GM23338 (cell line): ENCODE data around the gene CARNS1. TPM values are rescaled to one million over a fixed set of nuclear protein-coding genes. Genes with fewer than 3 reads are reported as not detected.

Experiments
- ATAC-seq: fragments of 200-7000 bp; cut with Tn5 transposase; 3 replicates; pipeline ENCODE4 v1.9.1; 2020
- DNase-seq: peaks from one replicate; pipeline ENCODE4 v3.0.0-alpha.2; 2015; ENCODE audit warnings: low spot score
- H2AFZ ChIP-seq: fragments of 200-600 bp; sonication (generic); 2 replicates; pipeline ENCODE4 v1.8.0; 2016; ENCODE audit warnings: antibody characterized with exemption, mild to moderate bottlenecking, moderate library complexity
- H3F3A ChIP-seq: fragments of 200-600 bp; sonication (generic); replicated peaks from 2 replicates; pipeline ENCODE4 v1.8.0; 2017; ENCODE audit warnings: antibody characterized with exemption, mixed run types, low read depth
- H3K27ac ChIP-seq: fragments of 200-600 bp; sonication (generic); 2 replicates; pipeline ENCODE4 v1.6.1; 2016; ENCODE audit warnings: low read depth
- H3K27me3 ChIP-seq: fragments of 200-600 bp; sonication (generic); 2 replicates; pipeline ENCODE4 v1.8.0; 2016; ENCODE audit warnings: mild to moderate bottlenecking, mixed run types, moderate library complexity; ENCODE audit not compliant: insufficient read depth
- H3K36me3 ChIP-seq: fragments of 200-600 bp; sonication (generic); 2 replicates; pipeline ENCODE4 v1.8.0; 2016; ENCODE audit warnings: mild to moderate bottlenecking; ENCODE audit not compliant: insufficient read depth
- H3K4me1 ChIP-seq: fragments of 200-600 bp; sonication (generic); 2 replicates; pipeline ENCODE4 v1.8.0; 2016; ENCODE audit warnings: mild to moderate bottlenecking, moderate library complexity; ENCODE audit not compliant: insufficient read depth
- H3K4me2 ChIP-seq: fragments of 200-600 bp; sonication (generic); 2 replicates; pipeline ENCODE4 v1.7.1; 2017; ENCODE audit warnings: mixed run types
- H3K4me3 ChIP-seq: fragments of 200-600 bp; sonication (generic); 2 replicates; pipeline ENCODE4 v1.6.1; 2016; ENCODE audit warnings: mixed run types
- H3K79me2 ChIP-seq: fragments of 200-600 bp; sonication (generic); replicated peaks from 2 replicates; pipeline ENCODE4 v1.8.0; 2017; ENCODE audit warnings: mild to moderate bottlenecking; ENCODE audit not compliant: insufficient read depth
- H3K9me2 ChIP-seq: fragments of 200-600 bp; sonication (generic); 2 replicates; pipeline ENCODE4 v1.8.0; 2017; ENCODE audit not compliant: insufficient read depth
- H4K20me1 ChIP-seq: fragments of 200-600 bp; sonication (generic); replicated peaks from 2 replicates; pipeline ENCODE4 v1.8.0; 2017; ENCODE audit warnings: mild to moderate bottlenecking; ENCODE audit not compliant: insufficient read depth
- H3K27ac Mint-ChIP-seq: 2 replicates; pipeline ENCODE4 v1.8.0; 2020; ENCODE audit warnings: inconsistent platforms, mild to moderate bottlenecking, moderate library complexity, mixed read lengths
- H3K27me3 Mint-ChIP-seq: 3 replicates; pipeline ENCODE4 v1.8.0; 2022; ENCODE audit warnings: low read depth, mild to moderate bottlenecking, moderate library complexity, mixed read lengths, inconsistent platforms; ENCODE audit not compliant: insufficient read depth, poor library complexity
- H3K36me3 Mint-ChIP-seq: 3 replicates; pipeline ENCODE4 v1.8.0; 2021; ENCODE audit warnings: low read depth, mild to moderate bottlenecking, inconsistent platforms, moderate library complexity, mixed read lengths
- H3K4me1 Mint-ChIP-seq: 3 replicates; pipeline ENCODE4 v1.8.0; 2020; ENCODE audit warnings: mild to moderate bottlenecking, inconsistent platforms, mixed read lengths
- H3K4me3 Mint-ChIP-seq: 3 replicates; pipeline ENCODE4 v1.8.0; 2021; ENCODE audit warnings: moderate library complexity, mild to moderate bottlenecking, inconsistent platforms, mixed read lengths
- H3K9me3 Mint-ChIP-seq: 3 replicates; pipeline ENCODE4 v1.8.0; 2020; ENCODE audit warnings: moderate library complexity, mild to moderate bottlenecking, inconsistent platforms, mixed read lengths
- CREB1 ChIP-seq: fragments of 250-450 bp; sonication (Bioruptor Pico); IDR thresholded peaks from 2 replicates; pipeline ENCODE4 v1.5.0; 2020; ENCODE audit warnings: low read depth, mild to moderate bottlenecking, moderate library complexity
- EZH2 ChIP-seq: fragments of 200-600 bp; sonication (generic); IDR thresholded peaks from one replicate; pipeline ENCODE4 v1.8.0; 2017; ENCODE audit warnings: antibody characterized with exemption, mild to moderate bottlenecking, low read depth; ENCODE audit not compliant: unreplicated experiment
- EZH2phosphoT487 ChIP-seq: fragments of 200-600 bp; sonication (generic); IDR thresholded peaks from one replicate; pipeline ENCODE4 v1.8.1; 2018; ENCODE audit warnings: antibody characterized with exemption; ENCODE audit not compliant: unreplicated experiment
- JUNB ChIP-seq: IDR thresholded peaks from one replicate; pipeline ENCODE4 v1.6.1; 2016; ENCODE audit warnings: antibody characterized with exemption; ENCODE audit not compliant: unreplicated experiment
- POLR2AphosphoS5 ChIP-seq: IDR thresholded peaks from 2 replicates; pipeline ENCODE4 v1.6.1; 2016; ENCODE audit warnings: antibody characterized with exemption, low read depth
- STAT1 ChIP-seq: IDR thresholded peaks from one replicate; pipeline ENCODE4 v1.6.1; 2016; ENCODE audit warnings: antibody characterized with exemption; ENCODE audit not compliant: unreplicated experiment
- ZNF114 ChIP-seq: fragments of 250-450 bp; sonication (Bioruptor Pico); IDR thresholded peaks from 2 replicates; pipeline ENCODE4 v1.5.0; 2020; ENCODE audit warnings: mild to moderate bottlenecking, moderate library complexity
- polyA plus RNA-seq: library from polyadenylated mRNA; unstranded; fragments of >200 nt; fragmentation: Nextera tagmentation; extraction: Ambion mirVana; gene quantifications from 2 replicates; pipeline ENCODE4 v1.2.1, GENCODE V29; 2016
- total RNA-seq: library from RNA; depleted of rRNA; stranded (reverse); fragments of >200 nt; shearing (Covaris generic); gene quantifications from 2 replicates; pipeline ENCODE4 v1.2.3, GENCODE V29; 2014
- TF ChIP-seq, protein P1 (sequence below), 2 experiments: fragments of 200-600 bp in 1 of 2; sonication (generic) in 1 of 2; conservative IDR thresholded peaks; 2 replicates each; pipeline versions ENCODE4 v1.5.1 to v1.6.1; 2016 to 2017; ENCODE audit warnings: antibody characterized with exemption in 2 of 2, low read depth in 2 of 2, mild to moderate bottlenecking in 2 of 2, moderate library complexity in 1 of 2
- TF ChIP-seq, protein P2 (sequence below): fragments of 250-450 bp; sonication (Bioruptor Pico); IDR thresholded peaks from 2 replicates; pipeline ENCODE4 v1.5.0; 2020; ENCODE audit warnings: mild to moderate bottlenecking, moderate library complexity
- TF ChIP-seq, protein P3 (sequence below): IDR thresholded peaks from 2 replicates; pipeline ENCODE4 v1.6.1; 2016; ENCODE audit warnings: antibody characterized with exemption
- TF ChIP-seq, protein P4 (sequence below): IDR thresholded peaks from one replicate; pipeline ENCODE4 v1.6.1; 2018; ENCODE audit warnings: antibody characterized with exemption; ENCODE audit not compliant: unreplicated experiment

Gene CARNS1
- total and polyA plus RNA-seq, 2 experiments from 2014 or later: 0.52 to 0.76 TPM

DNA sequence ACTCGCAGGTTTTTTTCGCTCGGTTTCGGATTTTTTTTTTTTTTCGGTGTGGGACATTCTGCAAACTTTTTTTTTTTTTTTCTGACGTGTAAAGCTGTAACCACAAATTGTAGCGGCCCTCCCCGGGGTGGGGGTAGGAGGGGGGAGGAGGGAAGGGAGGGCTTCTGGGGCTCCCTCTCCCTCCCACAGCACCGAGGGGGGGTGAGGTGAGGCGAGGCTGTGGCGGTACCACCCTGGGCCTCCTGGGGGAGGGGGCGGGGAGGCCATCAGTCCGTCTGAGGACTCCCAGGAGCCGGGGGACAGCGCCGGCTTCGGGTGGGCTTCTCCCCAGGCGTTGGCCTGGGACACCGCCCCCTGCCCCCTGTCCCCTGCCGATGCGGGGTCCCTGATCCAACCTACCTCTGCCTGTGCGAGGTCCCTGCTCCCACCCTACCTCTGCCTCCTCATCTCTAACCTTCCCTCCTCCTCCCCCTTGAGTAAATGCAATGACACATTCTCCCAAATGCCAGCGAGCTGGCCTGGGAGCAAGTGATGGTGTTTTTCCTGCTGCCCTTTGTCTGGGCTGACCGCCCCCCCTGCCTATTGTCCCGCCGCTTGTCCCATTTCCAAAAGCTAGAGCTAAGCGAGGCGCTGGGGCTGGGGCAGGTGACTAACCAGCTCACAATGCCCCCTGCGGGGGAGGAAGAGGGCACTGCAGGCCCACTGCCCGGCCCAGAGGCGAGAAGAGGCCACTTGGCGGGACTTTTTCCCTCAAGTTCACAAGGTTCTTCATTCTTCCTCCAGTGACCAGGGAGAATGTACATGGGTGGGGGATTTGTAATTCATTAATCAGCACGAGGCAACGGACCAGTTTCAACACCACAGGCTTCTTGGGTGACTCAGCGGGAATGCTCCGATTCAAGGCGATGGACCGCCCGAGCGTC lies 41.6 kb upstream of the CARNS1 start:
- DNase-seq: peak; percentile 86
- H3K4me2 ChIP-seq: peak overlapping the region; percentile 98
- TF ChIP-seq EZH2 (peak; percentile 38), CREB1 (CRISPR knock-in tag) (no peak), EZH2phosphoT487 (no peak), STAT1 (no peak), JUNB (no peak), POLR2AphosphoS5 (0 out of 2 replicates have a peak, but pooled peaks have one; percentile 37), ZNF114 (CRISPR knock-in tag) (no peak)
- TF ChIP-seq, protein P1, sequence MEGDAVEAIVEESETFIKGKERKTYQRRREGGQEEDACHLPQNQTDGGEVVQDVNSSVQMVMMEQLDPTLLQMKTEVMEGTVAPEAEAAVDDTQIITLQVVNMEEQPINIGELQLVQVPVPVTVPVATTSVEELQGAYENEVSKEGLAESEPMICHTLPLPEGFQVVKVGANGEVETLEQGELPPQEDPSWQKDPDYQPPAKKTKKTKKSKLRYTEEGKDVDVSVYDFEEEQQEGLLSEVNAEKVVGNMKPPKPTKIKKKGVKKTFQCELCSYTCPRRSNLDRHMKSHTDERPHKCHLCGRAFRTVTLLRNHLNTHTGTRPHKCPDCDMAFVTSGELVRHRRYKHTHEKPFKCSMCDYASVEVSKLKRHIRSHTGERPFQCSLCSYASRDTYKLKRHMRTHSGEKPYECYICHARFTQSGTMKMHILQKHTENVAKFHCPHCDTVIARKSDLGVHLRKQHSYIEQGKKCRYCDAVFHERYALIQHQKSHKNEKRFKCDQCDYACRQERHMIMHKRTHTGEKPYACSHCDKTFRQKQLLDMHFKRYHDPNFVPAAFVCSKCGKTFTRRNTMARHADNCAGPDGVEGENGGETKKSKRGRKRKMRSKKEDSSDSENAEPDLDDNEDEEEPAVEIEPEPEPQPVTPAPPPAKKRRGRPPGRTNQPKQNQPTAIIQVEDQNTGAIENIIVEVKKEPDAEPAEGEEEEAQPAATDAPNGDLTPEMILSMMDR (conservative IDR thresholded peaks at IDR 0.05; ENCODE audit: low read depth in 2 of 2): peak; percentile 44 to 57
- TF ChIP-seq, protein P2, sequence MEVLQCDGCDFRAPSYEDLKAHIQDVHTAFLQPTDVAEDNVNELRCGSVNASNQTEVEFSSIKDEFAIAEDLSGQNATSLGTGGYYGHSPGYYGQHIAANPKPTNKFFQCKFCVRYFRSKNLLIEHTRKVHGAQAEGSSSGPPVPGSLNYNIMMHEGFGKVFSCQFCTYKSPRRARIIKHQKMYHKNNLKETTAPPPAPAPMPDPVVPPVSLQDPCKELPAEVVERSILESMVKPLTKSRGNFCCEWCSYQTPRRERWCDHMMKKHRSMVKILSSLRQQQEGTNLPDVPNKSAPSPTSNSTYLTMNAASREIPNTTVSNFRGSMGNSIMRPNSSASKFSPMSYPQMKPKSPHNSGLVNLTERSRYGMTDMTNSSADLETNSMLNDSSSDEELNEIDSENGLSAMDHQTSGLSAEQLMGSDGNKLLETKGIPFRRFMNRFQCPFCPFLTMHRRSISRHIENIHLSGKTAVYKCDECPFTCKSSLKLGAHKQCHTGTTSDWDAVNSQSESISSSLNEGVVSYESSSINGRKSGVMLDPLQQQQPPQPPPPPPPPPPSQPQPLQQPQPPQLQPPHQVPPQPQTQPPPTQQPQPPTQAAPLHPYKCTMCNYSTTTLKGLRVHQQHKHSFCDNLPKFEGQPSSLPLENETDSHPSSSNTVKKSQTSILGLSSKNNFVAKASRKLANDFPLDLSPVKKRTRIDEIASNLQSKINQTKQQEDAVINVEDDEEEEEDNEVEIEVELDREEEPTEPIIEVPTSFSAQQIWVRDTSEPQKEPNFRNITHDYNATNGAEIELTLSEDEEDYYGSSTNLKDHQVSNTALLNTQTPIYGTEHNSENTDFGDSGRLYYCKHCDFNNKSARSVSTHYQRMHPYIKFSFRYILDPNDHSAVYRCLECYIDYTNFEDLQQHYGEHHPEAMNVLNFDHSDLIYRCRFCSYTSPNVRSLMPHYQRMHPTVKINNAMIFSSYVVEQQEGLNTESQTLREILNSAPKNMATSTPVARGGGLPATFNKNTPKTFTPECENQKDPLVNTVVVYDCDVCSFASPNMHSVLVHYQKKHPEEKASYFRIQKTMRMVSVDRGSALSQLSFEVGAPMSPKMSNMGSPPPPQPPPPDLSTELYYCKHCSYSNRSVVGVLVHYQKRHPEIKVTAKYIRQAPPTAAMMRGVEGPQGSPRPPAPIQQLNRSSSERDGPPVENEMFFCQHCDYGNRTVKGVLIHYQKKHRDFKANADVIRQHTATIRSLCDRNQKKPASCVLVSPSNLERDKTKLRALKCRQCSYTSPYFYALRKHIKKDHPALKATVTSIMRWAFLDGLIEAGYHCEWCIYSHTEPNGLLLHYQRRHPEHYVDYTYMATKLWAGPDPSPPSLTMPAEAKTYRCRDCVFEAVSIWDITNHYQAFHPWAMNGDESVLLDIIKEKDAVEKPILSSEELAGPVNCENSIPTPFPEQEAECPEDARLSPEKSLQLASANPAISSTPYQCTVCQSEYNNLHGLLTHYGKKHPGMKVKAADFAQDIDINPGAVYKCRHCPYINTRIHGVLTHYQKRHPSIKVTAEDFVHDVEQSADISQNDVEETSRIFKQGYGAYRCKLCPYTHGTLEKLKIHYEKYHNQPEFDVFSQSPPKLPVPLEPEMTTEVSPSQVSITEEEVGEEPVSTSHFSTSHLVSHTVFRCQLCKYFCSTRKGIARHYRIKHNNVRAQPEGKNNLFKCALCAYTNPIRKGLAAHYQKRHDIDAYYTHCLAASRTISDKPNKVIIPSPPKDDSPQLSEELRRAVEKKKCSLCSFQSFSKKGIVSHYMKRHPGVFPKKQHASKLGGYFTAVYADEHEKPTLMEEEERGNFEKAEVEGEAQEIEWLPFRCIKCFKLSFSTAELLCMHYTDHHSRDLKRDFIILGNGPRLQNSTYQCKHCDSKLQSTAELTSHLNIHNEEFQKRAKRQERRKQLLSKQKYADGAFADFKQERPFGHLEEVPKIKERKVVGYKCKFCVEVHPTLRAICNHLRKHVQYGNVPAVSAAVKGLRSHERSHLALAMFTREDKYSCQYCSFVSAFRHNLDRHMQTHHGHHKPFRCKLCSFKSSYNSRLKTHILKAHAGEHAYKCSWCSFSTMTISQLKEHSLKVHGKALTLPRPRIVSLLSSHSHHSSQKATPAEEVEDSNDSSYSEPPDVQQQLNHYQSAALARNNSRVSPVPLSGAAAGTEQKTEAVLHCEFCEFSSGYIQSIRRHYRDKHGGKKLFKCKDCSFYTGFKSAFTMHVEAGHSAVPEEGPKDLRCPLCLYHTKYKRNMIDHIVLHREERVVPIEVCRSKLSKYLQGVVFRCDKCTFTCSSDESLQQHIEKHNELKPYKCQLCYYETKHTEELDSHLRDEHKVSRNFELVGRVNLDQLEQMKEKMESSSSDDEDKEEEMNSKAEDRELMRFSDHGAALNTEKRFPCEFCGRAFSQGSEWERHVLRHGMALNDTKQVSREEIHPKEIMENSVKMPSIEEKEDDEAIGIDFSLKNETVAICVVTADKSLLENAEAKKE: no peak
- TF ChIP-seq, protein P3, sequence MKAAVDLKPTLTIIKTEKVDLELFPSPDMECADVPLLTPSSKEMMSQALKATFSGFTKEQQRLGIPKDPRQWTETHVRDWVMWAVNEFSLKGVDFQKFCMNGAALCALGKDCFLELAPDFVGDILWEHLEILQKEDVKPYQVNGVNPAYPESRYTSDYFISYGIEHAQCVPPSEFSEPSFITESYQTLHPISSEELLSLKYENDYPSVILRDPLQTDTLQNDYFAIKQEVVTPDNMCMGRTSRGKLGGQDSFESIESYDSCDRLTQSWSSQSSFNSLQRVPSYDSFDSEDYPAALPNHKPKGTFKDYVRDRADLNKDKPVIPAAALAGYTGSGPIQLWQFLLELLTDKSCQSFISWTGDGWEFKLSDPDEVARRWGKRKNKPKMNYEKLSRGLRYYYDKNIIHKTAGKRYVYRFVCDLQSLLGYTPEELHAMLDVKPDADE: no peak
- TF ChIP-seq, protein P4, sequence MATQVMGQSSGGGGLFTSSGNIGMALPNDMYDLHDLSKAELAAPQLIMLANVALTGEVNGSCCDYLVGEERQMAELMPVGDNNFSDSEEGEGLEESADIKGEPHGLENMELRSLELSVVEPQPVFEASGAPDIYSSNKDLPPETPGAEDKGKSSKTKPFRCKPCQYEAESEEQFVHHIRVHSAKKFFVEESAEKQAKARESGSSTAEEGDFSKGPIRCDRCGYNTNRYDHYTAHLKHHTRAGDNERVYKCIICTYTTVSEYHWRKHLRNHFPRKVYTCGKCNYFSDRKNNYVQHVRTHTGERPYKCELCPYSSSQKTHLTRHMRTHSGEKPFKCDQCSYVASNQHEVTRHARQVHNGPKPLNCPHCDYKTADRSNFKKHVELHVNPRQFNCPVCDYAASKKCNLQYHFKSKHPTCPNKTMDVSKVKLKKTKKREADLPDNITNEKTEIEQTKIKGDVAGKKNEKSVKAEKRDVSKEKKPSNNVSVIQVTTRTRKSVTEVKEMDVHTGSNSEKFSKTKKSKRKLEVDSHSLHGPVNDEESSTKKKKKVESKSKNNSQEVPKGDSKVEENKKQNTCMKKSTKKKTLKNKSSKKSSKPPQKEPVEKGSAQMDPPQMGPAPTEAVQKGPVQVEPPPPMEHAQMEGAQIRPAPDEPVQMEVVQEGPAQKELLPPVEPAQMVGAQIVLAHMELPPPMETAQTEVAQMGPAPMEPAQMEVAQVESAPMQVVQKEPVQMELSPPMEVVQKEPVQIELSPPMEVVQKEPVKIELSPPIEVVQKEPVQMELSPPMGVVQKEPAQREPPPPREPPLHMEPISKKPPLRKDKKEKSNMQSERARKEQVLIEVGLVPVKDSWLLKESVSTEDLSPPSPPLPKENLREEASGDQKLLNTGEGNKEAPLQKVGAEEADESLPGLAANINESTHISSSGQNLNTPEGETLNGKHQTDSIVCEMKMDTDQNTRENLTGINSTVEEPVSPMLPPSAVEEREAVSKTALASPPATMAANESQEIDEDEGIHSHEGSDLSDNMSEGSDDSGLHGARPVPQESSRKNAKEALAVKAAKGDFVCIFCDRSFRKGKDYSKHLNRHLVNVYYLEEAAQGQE: no peak
- H3K9me3 Mint-ChIP-seq: no peaks in the 10 kb centered on the region
- peak overlapping the region; percentile 72 for H3K4me3 ChIP-seq
- H3K27me3 Mint-ChIP-seq: peaks cover 51% of the 10 kb centered on the region
- ATAC-seq: peak; percentile 21
- H4K20me1 ChIP-seq: no peaks in the 10 kb centered on the region
- H3K4me1 ChIP-seq: peaks cover 42% of the 10 kb centered on the region
- H3K36me3 Mint-ChIP-seq: no peaks in the 10 kb centered on the region; the same call in 2 of the 3 replicates
- peak overlapping the region; percentile 67; the same call in 1 of the 2 replicates for H3K27ac Mint-ChIP-seq
- peak overlapping the region; percentile 80 for H2AFZ ChIP-seq
- H3K36me3 ChIP-seq: no peaks in the 10 kb centered on the region
- peaks cover 93% of the 10 kb centered on the region for H3K27me3 ChIP-seq
- peaks cover 54% of the 10 kb centered on the region for H3K4me1 Mint-ChIP-seq
- no peaks in the 10 kb centered on the region for H3K79me2 ChIP-seq
- peak overlapping the region; percentile 80 for H3K4me3 Mint-ChIP-seq
- H3K9me2 ChIP-seq: no peaks in the 10 kb centered on the region
- no peak overlapping the region for H3K27ac ChIP-seq
- peaks cover 4% of the 10 kb centered on the region; the same call in 1 of the 2 replicates for H3F3A ChIP-seq
